Activated CD8-positive, alpha-beta memory T cell treated with anti-CD3 and anti-CD28 coated beads, Interleukin-2, amount 50 U/mL, for 24 hours (primary cell): ENCODE results near the gene DOHH.
"Not testable (repeated sequence)": the region's sequence is repeated elsewhere in the genome, so short reads cannot be mapped to it uniquely, and the experiment has no call there.

Experiments used
- DNase-seq: peaks from one replicate; pipeline ENCODE4 v3.0.0-alpha.2; 2020; ENCODE audit errors: extremely low read depth

DOHH gene

GRCh38 chr19:3459089-3459881 lies 41.2 kb downstream of the DOHH start:
- DNase-seq: no peak

- no peak for DNase-seq
Measured at GRCh38 chr19:3458229-3459088, 42.0 kb downstream of the DOHH start.

GRCh38 chr19:3457528-3458228 lies 42.8 kb downstream of the DOHH start:
- DNase-seq: no peak

- DNase-seq: no peak
Measured at GRCh38 chr19:3456925-3457527, 43.4 kb downstream of the DOHH start.

GRCh38 chr19:3455960-3456601 lies 44.4 kb downstream of the DOHH start:
- DNase-seq: no peak

- no peak for DNase-seq
Measured at GRCh38 chr19:3455393-3455955, 45.0 kb downstream of the DOHH start.

- no peak for DNase-seq
Measured at GRCh38 chr19:3454656-3455392, 45.6 kb downstream of the DOHH start.

GRCh38 chr19:3453840-3454239 lies 46.6 kb downstream of the DOHH start:
- DNase-seq: no peak

- DNase-seq: not testable (repeated sequence)
Measured at GRCh38 chr19:3452942-3453214, 47.6 kb downstream of the DOHH start.

- DNase-seq: no peak
Measured at GRCh38 chr19:3452171-3452941, 48.1 kb downstream of the DOHH start.

- no peak for DNase-seq
Measured at GRCh38 chr19:3451451-3451866, 49.0 kb downstream of the DOHH start.

GRCh38 chr19:3450796-3451411 lies 49.6 kb downstream of the DOHH start:
- DNase-seq: no peak

- no peak for DNase-seq
Measured at GRCh38 chr19:3448616-3449334, 51.7 kb downstream of the DOHH start.

GRCh38 chr19:3446657-3447056 lies 53.8 kb downstream of the DOHH start:
- DNase-seq: not testable (repeated sequence)

GRCh38 chr19:3444695-3445234 lies 55.7 kb downstream of the DOHH start:
- no peak for DNase-seq

GRCh38 chr19:3443840-3444694 lies 56.4 kb downstream of the DOHH start:
- no peak for DNase-seq

GRCh38 chr19:3442487-3443071 lies 57.9 kb downstream of the DOHH start:
- no peak for DNase-seq
